Measurements from ENCODE around the gene BFSP2.

DNA sequence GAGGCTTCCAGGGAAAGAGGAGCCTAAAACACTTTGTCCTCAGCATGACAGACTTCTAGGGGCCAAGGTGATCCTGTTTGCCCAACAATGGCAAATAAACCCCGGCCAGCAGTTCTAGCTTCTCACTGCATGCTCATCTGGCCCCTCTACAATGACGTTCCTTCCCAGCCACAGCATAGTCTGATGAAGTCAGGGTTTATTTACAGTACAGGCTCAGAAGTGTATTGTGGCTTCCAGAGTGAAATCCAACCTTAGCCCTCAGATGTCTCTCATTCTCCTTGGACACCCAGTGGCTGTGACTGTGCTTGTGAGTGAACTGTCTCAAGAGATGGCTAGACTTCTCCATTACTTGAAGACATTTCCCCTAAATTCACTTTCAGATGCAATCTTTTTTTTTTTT is 40.8 kb downstream of the BFSP2 start:
- TF ChIP-seq, protein P1, sequence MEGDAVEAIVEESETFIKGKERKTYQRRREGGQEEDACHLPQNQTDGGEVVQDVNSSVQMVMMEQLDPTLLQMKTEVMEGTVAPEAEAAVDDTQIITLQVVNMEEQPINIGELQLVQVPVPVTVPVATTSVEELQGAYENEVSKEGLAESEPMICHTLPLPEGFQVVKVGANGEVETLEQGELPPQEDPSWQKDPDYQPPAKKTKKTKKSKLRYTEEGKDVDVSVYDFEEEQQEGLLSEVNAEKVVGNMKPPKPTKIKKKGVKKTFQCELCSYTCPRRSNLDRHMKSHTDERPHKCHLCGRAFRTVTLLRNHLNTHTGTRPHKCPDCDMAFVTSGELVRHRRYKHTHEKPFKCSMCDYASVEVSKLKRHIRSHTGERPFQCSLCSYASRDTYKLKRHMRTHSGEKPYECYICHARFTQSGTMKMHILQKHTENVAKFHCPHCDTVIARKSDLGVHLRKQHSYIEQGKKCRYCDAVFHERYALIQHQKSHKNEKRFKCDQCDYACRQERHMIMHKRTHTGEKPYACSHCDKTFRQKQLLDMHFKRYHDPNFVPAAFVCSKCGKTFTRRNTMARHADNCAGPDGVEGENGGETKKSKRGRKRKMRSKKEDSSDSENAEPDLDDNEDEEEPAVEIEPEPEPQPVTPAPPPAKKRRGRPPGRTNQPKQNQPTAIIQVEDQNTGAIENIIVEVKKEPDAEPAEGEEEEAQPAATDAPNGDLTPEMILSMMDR (IDR thresholded peaks at IDR 0.05) = no peak
- no peak for TF ChIP-seq POLR2A (IDR thresholded peaks at IDR 0.05)
